H1 (cell line): ENCODE measurements around the gene FOXF1. TPM values are rescaled to one million over a fixed set of nuclear protein-coding genes. Genes with fewer than 3 reads are reported as not detected.

Experiments
- CTCF ChIA-PET: fragments of 300-600 bp; sonication (Branson Sonifier 250); formaldehyde crosslinking; loops from one replicate; lab custom pipeline; 2021; ENCODE audit not compliant: partially characterized antibody; lab: Charles Lee
- POLR2A ChIA-PET: fragments of 300-600 bp; sonication (Branson Sonifier 250); formaldehyde crosslinking; loops from one replicate; lab custom pipeline; 2021; ENCODE audit warnings: inconsistent platforms; ENCODE audit not compliant: partially characterized antibody; lab: Charles Lee
- DNase-seq, 2 experiments: peaks; one replicate each; pipeline versions ENCODE4 v3.0.0 to v3.0.0-alpha.2; 2010 to 2022; ENCODE audit warnings: low spot score in 2 of 2, low read depth in 1 of 2, mixed read lengths in 1 of 2
- FAIRE-seq: peaks from 2 replicates; lab custom pipeline; 2011; peaks lifted over from hg19 to GRCh38; lab: Jason Lieb, UNC
- H2AFZ ChIP-seq: 2 replicates; pipeline ENCODE4 v1.8.1; 2012; ENCODE audit warnings: low read length, inconsistent platforms
- H2AK5ac ChIP-seq: 2 replicates; pipeline ENCODE4 v1.6.1; 2013; ENCODE audit warnings: low read depth, low read length
- H2BK120ac ChIP-seq: replicated peaks from 2 replicates; pipeline ENCODE3; 2013; ENCODE audit warnings: low read depth, low read length, inconsistent platforms
- H2BK12ac ChIP-seq: 2 replicates; pipeline ENCODE4 v1.6.1; 2013; ENCODE audit warnings: low read depth, low read length
- H2BK15ac ChIP-seq: 2 replicates; pipeline ENCODE4 v1.6.1; 2013; ENCODE audit warnings: low read length
- H2BK20ac ChIP-seq: 2 replicates; pipeline ENCODE4 v1.6.1; 2013; ENCODE audit warnings: low read length
- H2BK5ac ChIP-seq: 2 replicates; pipeline ENCODE4 v1.6.1; 2013; ENCODE audit warnings: low read depth, low read length
- H3K14ac ChIP-seq: 2 replicates; pipeline ENCODE4 v1.6.1; 2013; ENCODE audit warnings: inconsistent platforms; ENCODE audit not compliant: insufficient read length
- H3K18ac ChIP-seq: 2 replicates; pipeline ENCODE4 v1.6.1; 2013; ENCODE audit warnings: low read length; ENCODE audit errors: extremely low read depth
- H3K23ac ChIP-seq: 2 replicates; pipeline ENCODE4 v1.6.1; 2013; ENCODE audit warnings: inconsistent platforms; ENCODE audit not compliant: insufficient read length
- H3K23me2 ChIP-seq: 2 replicates; pipeline ENCODE4 v1.6.1; 2013; ENCODE audit warnings: low read depth, low read length
- H3K27ac ChIP-seq: 2 replicates; pipeline ENCODE4 v1.6.1; 2011; ENCODE audit warnings: low read depth, low read length, inconsistent platforms
- H3K27me3 ChIP-seq, 4 experiments: replicated peaks in 1 of 4; 1 replicate in 1 of 4; 2 replicates in 3 of 4; pipeline versions ENCODE4 v1.6.1 to v1.8.1; 2011 to 2013; ENCODE audit warnings: low read length in 3 of 4, mild to moderate bottlenecking in 3 of 4, inconsistent platforms in 2 of 4, mixed read lengths in 2 of 4, moderate library complexity in 1 of 4; ENCODE audit not compliant: control insufficient read depth in 3 of 4, insufficient read depth in 3 of 4; ENCODE audit errors: extremely low read depth in 1 of 4
- H3K36me3 ChIP-seq, 4 experiments: 2 replicates each; pipeline versions ENCODE4 v1.6.1 to v1.8.1; 2011 to 2013; ENCODE audit warnings: mild to moderate bottlenecking in 4 of 4, low read length in 3 of 4, moderate library complexity in 2 of 4, control low read depth in 1 of 4, inconsistent platforms in 1 of 4; ENCODE audit not compliant: insufficient read depth in 4 of 4, control insufficient read depth in 2 of 4
- H3K4ac ChIP-seq: replicated peaks from 2 replicates; pipeline ENCODE3; 2013; ENCODE audit warnings: low read length, low read depth, mixed read lengths, inconsistent platforms; ENCODE audit not compliant: insufficient read length
- H3K4me1 ChIP-seq, 4 experiments: replicated peaks in 1 of 4; 1 replicate in 1 of 4; 2 replicates in 3 of 4; pipeline versions ENCODE4 v1.6.1 to v1.8.1; 2011 to 2013; ENCODE audit warnings: low read length in 3 of 4, inconsistent platforms in 2 of 4, mixed read lengths in 1 of 4; ENCODE audit not compliant: insufficient read depth in 4 of 4, control insufficient read depth in 3 of 4
- H3K4me2 ChIP-seq, 2 experiments: 2 replicates each; pipeline versions ENCODE4 v1.6.1 to v1.8.1; 2011 to 2013; ENCODE audit warnings: low read depth in 2 of 2, low read length in 2 of 2, control low read depth in 1 of 2, inconsistent platforms in 1 of 2, mild to moderate bottlenecking in 1 of 2; ENCODE audit not compliant: insufficient read depth in 1 of 2
- H3K4me3 ChIP-seq, 4 experiments: fragments of 200-600, 300-600 bp in 1 of 4; sonication (generic), shearing (Covaris generic), sonication (Bioruptor Twin) in 1 of 4; 2 replicates each; pipeline versions ENCODE4 v1.5.1 to v1.8.1; 2011 to 2016; ENCODE audit warnings: low read length in 4 of 4, low read depth in 3 of 4, control low read depth in 2 of 4, inconsistent platforms in 2 of 4, mild to moderate bottlenecking in 2 of 4, mixed read lengths in 1 of 4, moderate library complexity in 1 of 4; ENCODE audit not compliant: insufficient read depth in 2 of 4; ENCODE audit errors: extremely low read depth in 1 of 4
- H3K56ac ChIP-seq: replicated peaks from 2 replicates; pipeline ENCODE3; 2013; ENCODE audit warnings: low read depth, mild to moderate bottlenecking, mixed read lengths, low read length, inconsistent platforms; ENCODE audit not compliant: insufficient read length
- H3K79me1 ChIP-seq: 2 replicates; pipeline ENCODE4 v1.6.1; 2013; ENCODE audit warnings: low read depth, low read length, control low read depth
- H3K79me2 ChIP-seq, 2 experiments: 2 replicates each; pipeline versions ENCODE4 v1.6.1 to v1.8.1; 2012 to 2013; ENCODE audit warnings: low read length in 2 of 2, mild to moderate bottlenecking in 2 of 2, inconsistent platforms in 1 of 2; ENCODE audit not compliant: insufficient read depth in 2 of 2, control insufficient read depth in 1 of 2
- H3K9ac ChIP-seq, 4 experiments: replicated peaks in 1 of 4; 1 replicate in 1 of 4; 2 replicates in 3 of 4; pipeline versions ENCODE4 v1.6.1 to v1.8.1; 2011 to 2013; ENCODE audit warnings: low read depth in 3 of 4, low read length in 3 of 4, control low read depth in 2 of 4, mild to moderate bottlenecking in 2 of 4, moderate library complexity in 2 of 4, inconsistent platforms in 1 of 4; ENCODE audit errors: extremely low read depth in 1 of 4
- H3K9me3 ChIP-seq, 2 experiments: 2 replicates each; pipeline versions ENCODE4 v1.6.1 to v1.8.1; 2012 to 2013; ENCODE audit warnings: mild to moderate bottlenecking in 2 of 2, moderate library complexity in 2 of 2, control low read depth in 1 of 2, inconsistent platforms in 1 of 2, low read depth in 1 of 2, low read length in 1 of 2, mixed read lengths in 1 of 2; ENCODE audit not compliant: insufficient read depth in 2 of 2
- H4K20me1 ChIP-seq, 2 experiments: replicated peaks in 1 of 2; 2 replicates each; pipeline versions ENCODE3 to v1.8.1; 2011 to 2013; ENCODE audit warnings: inconsistent platforms in 2 of 2, low read length in 2 of 2, mild to moderate bottlenecking in 1 of 2; ENCODE audit not compliant: insufficient read depth in 2 of 2, control insufficient read depth in 1 of 2
- H4K5ac ChIP-seq: 2 replicates; pipeline ENCODE4 v1.6.1; 2013; ENCODE audit warnings: low read length, low read depth, mixed read lengths, inconsistent platforms; ENCODE audit not compliant: insufficient read length
- H4K8ac ChIP-seq: 2 replicates; pipeline ENCODE4 v1.8.0; 2013; ENCODE audit warnings: mild to moderate bottlenecking, moderate library complexity, low read length, inconsistent platforms; ENCODE audit not compliant: insufficient read depth; ENCODE audit errors: extremely low read depth
- H4K91ac ChIP-seq: replicated peaks from 2 replicates; pipeline ENCODE3; 2013; ENCODE audit warnings: low read length, mixed read lengths, inconsistent platforms; ENCODE audit not compliant: insufficient read length
- ASH2L ChIP-seq: fragments of 200-600, 300-600 bp; sonication (generic); IDR thresholded peaks from one replicate; pipeline ENCODE4 v1.7.1; 2017; ENCODE audit warnings: low read length
- CTBP2 ChIP-seq: IDR thresholded peaks from 2 replicates; pipeline ENCODE4 v1.7.0; 2011; ENCODE audit warnings: borderline replicate concordance, mild to moderate bottlenecking, moderate library complexity, mixed read lengths, low read length; ENCODE audit not compliant: insufficient read depth, insufficient read length
- GABPA ChIP-seq: IDR thresholded peaks from 2 replicates; pipeline ENCODE4 v1.6.1; 2011; ENCODE audit warnings: mild to moderate bottlenecking, low read length, moderate library complexity, borderline replicate concordance; ENCODE audit not compliant: insufficient read depth
- NRF1 ChIP-seq: IDR thresholded peaks from 2 replicates; pipeline ENCODE4 v1.6.1; 2011; ENCODE audit warnings: mild to moderate bottlenecking, low read depth, low read length, improper control_type of control experiment
- RXRA ChIP-seq: IDR thresholded peaks from 2 replicates; pipeline ENCODE4 v1.6.1; 2011; ENCODE audit warnings: low read depth, mild to moderate bottlenecking, low read length, moderate library complexity; ENCODE audit not compliant: insufficient read depth
- SAP30 ChIP-seq: fragments of 300-600 bp; sonication (generic); IDR thresholded peaks from 2 replicates; pipeline ENCODE4 v1.7.1; 2012; ENCODE audit warnings: low read length, moderate library complexity, mild to moderate bottlenecking, inconsistent platforms; ENCODE audit not compliant: insufficient read depth, insufficient replicate concordance
- TAF7 ChIP-seq: optimal IDR thresholded peaks from 2 replicates; pipeline ENCODE3; 2011; ENCODE audit warnings: low read depth, mild to moderate bottlenecking, inconsistent platforms, low read length, moderate library complexity, borderline replicate concordance
- WGBS, 2 experiments: shearing (Covaris generic) in 1 of 2; methylation state at CpG; one replicate each; pipeline versions ENCODE4 v1.1.6 to v1.1.7; 2013 to 2015; ENCODE audit warnings: low lambda C conversion rate in 2 of 2, mixed read lengths in 2 of 2, inconsistent platforms in 1 of 2, low coverage in 1 of 2, missing lambda C conversion rate in 1 of 2; ENCODE audit not compliant: insufficient replicate concordance in 2 of 2, insufficient coverage in 1 of 2, insufficient read length in 1 of 2; ENCODE audit errors: extremely low coverage in 1 of 2, missing lambda C conversion rate in 1 of 2; 5-methylcytosine and 5-hydroxymethylcytosine counted together
- polyA plus RNA-seq, 7 experiments: library from polyadenylated mRNA; depleted of rRNA in 3 of 7; stranded (reverse) in 5 of 7; unstranded in 2 of 7; fragments of >200 nt in 5 of 7; fragments of 200-250 nt in 2 of 7; gene quantifications; 1 replicate in 5 of 7; 2 replicates in 1 of 7; 4 replicates in 1 of 7; pipeline versions ENCODE4 v1.2.1 to v1.2.3, GENCODE V29; 2011 to 2013; ENCODE audit warnings: missing spikeins in 2 of 7, mixed read lengths in 2 of 7
- total RNA-seq: library from RNA; stranded (reverse); fragmentation: NEBNext Ultra II Directional; extraction: Animal tissue kit (Norgen Biotek cat#: 25700); gene quantifications from 2 replicates; pipeline ENCODE4 v1.2.1, GENCODE V29; 2021
- TF ChIP-seq, protein P1 (sequence below): IDR thresholded peaks from 2 replicates; pipeline ENCODE4 v1.6.1; 2011; ENCODE audit warnings: low read length, improper control_type of control experiment
- TF ChIP-seq, protein P2 (sequence below): IDR thresholded peaks from 2 replicates; pipeline ENCODE4 v1.6.1; 2012; ENCODE audit warnings: low read length, inconsistent platforms

Gene FOXF1
- total and polyA plus RNA-seq, 2 of the 8 experiments (the other 6 are each of a cell fraction or from before 2014, with no cell fraction given) = 0.02 TPM; not detected in 1

GRCh38 chr16:86470964-86471363 is 39.4 kb upstream of the FOXF1 start:
- Histone ChIP-seq H3K18ac (no peak overlapping the region), H3K4me2 (no peak overlapping the region), H2BK12ac (no peak overlapping the region), H2BK120ac (no peak overlapping the region), H4K5ac (no peak overlapping the region), H3K4ac (no peak overlapping the region), H4K8ac (no peak overlapping the region), H2BK5ac (no peak overlapping the region), H4K91ac (no peak overlapping the region), H3K27ac (no peak overlapping the region), H3K9me3 (peaks cover 3 to 9% of the 10 kb centered on the region in 2 experiments; a peak in 3 of 4 replicates), H2AFZ (no peak overlapping the region), H3K36me3 (no peaks in the 10 kb centered on the region), H2AK5ac (no peak overlapping the region), H4K20me1 (no peaks in the 10 kb centered on the region), H3K14ac (no peak overlapping the region), H3K56ac (no peak overlapping the region), H2BK15ac (no peak overlapping the region), H3K79me1 (no peaks in the 10 kb centered on the region), H3K23ac (no peak overlapping the region), H3K4me1 (no peaks in the 10 kb centered on the region), H3K27me3 (peaks cover 0 to 2% (median 0%) of the 10 kb centered on the region in 4 experiments; a peak in 1 of 7 replicates), H3K23me2 (no peaks in the 10 kb centered on the region), H3K79me2 (no peaks in the 10 kb centered on the region), H2BK20ac (no peak overlapping the region), H3K9ac (no peak overlapping the region), H3K4me3 (no peak overlapping the region)
- DNase-seq (no peak), FAIRE-seq (no peak)
- ChIA-PET POLR2A (no interaction called here), CTCF (interaction anchor here (2.0 kb wide), 1 partner anchor 46 kb away, joined by 8 read pairs; no protein-coding TSS in a partner anchor)
- 91% methylated on average over 9 of the region's 9 CpGs; no CpG with 5 or more reads in 1 of the 2 experiments for WGBS, 2 experiments
- TF ChIP-seq TAF7 (no peak), ASH2L (no peak), RXRA (no peak), SAP30 (no peak), GABPA (no peak), CTBP2 (no peak), NRF1 (no peak)
- TF ChIP-seq, protein P1, sequence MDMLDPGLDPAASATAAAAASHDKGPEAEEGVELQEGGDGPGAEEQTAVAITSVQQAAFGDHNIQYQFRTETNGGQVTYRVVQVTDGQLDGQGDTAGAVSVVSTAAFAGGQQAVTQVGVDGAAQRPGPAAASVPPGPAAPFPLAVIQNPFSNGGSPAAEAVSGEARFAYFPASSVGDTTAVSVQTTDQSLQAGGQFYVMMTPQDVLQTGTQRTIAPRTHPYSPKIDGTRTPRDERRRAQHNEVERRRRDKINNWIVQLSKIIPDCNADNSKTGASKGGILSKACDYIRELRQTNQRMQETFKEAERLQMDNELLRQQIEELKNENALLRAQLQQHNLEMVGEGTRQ = no peak
- TF ChIP-seq, protein P2, sequence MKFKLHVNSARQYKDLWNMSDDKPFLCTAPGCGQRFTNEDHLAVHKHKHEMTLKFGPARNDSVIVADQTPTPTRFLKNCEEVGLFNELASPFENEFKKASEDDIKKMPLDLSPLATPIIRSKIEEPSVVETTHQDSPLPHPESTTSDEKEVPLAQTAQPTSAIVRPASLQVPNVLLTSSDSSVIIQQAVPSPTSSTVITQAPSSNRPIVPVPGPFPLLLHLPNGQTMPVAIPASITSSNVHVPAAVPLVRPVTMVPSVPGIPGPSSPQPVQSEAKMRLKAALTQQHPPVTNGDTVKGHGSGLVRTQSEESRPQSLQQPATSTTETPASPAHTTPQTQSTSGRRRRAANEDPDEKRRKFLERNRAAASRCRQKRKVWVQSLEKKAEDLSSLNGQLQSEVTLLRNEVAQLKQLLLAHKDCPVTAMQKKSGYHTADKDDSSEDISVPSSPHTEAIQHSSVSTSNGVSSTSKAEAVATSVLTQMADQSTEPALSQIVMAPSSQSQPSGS = no peak
